Measurements from ENCODE around the gene EPM2AIP1. TPM values are rescaled to one million over a fixed set of nuclear protein-coding genes. Genes with fewer than 3 reads are reported as not detected.

The EPM2AIP1 gene
- total RNA-seq, 4 donors from 2014 or later: 11.2 to 15.2 (median 11.8) TPM

GRCh38 chr3:37030588-37030987 is 37.7 kb upstream of the EPM2AIP1 start:
- no peak for TF ChIP-seq CTCF (IDR thresholded peaks at IDR 0.05; ENCODE audit: low read depth)

- no peak for TF ChIP-seq CTCF (IDR thresholded peaks at IDR 0.05; ENCODE audit: low read depth)
Observed at GRCh38 chr3:37029516-37030163, 36.7 kb upstream of the EPM2AIP1 start.

- TF ChIP-seq CTCF (IDR thresholded peaks at IDR 0.05; ENCODE audit: low read depth): no peak
Observed at GRCh38 chr3:37029111-37029510, 36.2 kb upstream of the EPM2AIP1 start.

GRCh38 chr3:37028329-37028728 is 35.4 kb upstream of the EPM2AIP1 start:
- TF ChIP-seq CTCF (IDR thresholded peaks at IDR 0.05; ENCODE audit: low read depth): no peak

- no peak for TF ChIP-seq CTCF (IDR thresholded peaks at IDR 0.05; ENCODE audit: low read depth)
Observed at GRCh38 chr3:37026851-37027250, 33.9 kb upstream of the EPM2AIP1 start.

- no peak for TF ChIP-seq CTCF (IDR thresholded peaks at IDR 0.05; ENCODE audit: low read depth)
Observed at GRCh38 chr3:37025561-37026335, 32.8 kb upstream of the EPM2AIP1 start.

- no peak for TF ChIP-seq CTCF (IDR thresholded peaks at IDR 0.05; ENCODE audit: low read depth)
Observed at GRCh38 chr3:37024820-37025405, 32.0 kb upstream of the EPM2AIP1 start.

Data from subcutaneous adipose tissue (tissue), 4 donors.